ENCODE measurements around the gene NBPF12.
A peak's percentile ranks its signal among the peaks of the same experiment; 100 is the strongest.

NBPF12 gene, protein sequence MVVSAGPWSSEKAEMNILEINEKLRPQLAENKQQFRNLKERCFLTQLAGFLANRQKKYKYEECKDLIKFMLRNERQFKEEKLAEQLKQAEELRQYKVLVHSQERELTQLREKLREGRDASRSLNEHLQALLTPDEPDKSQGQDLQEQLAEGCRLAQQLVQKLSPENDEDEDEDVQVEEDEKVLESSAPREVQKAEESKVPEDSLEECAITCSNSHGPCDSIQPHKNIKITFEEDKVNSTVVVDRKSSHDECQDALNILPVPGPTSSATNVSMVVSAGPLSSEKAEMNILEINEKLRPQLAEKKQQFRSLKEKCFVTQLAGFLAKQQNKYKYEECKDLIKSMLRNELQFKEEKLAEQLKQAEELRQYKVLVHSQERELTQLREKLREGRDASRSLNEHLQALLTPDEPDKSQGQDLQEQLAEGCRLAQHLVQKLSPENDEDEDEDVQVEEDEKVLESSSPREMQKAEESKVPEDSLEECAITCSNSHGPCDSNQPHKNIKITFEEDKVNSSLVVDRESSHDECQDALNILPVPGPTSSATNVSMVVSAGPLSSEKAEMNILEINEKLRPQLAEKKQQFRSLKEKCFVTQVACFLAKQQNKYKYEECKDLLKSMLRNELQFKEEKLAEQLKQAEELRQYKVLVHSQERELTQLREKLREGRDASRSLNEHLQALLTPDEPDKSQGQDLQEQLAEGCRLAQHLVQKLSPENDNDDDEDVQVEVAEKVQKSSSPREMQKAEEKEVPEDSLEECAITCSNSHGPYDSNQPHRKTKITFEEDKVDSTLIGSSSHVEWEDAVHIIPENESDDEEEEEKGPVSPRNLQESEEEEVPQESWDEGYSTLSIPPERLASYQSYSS (N-terminal part only)

DNA sequence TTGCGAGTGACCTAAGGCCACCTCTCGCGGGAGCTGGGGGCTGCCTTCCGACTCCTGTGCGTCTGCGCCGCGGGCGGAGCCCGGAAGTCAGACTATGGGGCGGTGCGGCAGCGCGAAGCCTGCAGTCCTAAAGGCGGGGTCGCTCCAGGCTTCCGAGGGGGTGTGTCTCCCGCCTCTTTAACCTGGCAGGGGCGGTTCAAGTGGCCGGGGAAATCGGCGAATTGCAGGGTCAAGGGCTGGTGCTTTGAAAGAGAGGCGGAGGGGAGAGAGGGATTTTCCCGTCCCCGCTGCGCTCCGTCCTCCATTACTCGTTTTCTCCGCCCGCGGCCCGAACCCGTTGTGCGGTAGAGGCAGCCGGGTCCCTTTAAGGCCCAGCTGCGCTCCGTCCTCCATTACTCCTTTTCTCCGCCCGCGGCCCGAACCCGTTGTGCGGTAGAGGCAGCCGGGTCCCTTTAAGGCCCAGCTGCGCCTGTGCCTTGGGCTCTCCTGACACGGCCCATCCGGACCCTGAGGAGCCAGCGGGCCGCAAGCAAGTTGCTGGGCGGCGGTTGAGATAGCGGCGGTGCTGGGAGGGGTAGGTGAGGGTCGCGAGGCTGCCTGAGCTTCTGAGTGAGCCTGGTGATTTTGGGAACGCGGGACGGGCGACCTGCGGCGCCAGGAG is at the start of gene NBPF12:
TSS of gene NBPF12 (plus strand) at position 83 of the 661 bp plus-strand sequence. CDS start 21,820 bp downstream, outside the sequence.
- TF ChIP-seq, protein P1, sequence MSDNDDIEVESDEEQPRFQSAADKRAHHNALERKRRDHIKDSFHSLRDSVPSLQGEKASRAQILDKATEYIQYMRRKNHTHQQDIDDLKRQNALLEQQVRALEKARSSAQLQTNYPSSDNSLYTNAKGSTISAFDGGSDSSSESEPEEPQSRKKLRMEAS (IDR thresholded peaks at IDR 0.05): peak; percentile 6
- peak; percentile 62; the same call in 1 of the 2 replicates for TF ChIP-seq YY1 (IDR thresholded peaks at IDR 0.05; ENCODE audit: low read depth)

DNA sequence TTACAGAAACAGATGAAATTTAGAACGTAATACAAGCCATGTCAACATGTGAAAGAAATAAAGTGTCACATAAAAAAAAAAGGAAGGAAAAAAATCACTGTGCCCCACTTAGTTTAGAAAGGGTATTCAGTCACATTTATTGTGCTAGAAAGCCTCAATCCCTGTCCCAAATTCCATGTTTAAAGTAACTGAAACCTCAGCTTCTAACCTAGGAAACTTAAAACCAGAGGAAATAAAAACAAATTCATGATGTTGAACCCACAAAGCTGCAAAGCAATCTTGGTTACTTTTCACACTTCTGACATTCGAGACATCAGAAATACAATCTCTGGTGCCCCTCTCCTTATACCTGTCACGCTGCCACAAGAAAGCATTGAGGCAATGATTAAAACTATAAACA is 101.8 kb downstream of the NBPF12 start:
- TF ChIP-seq, protein P1 (IDR thresholded peaks at IDR 0.05): no peak
- TF ChIP-seq EP300 (IDR thresholded peaks at IDR 0.05; ENCODE audit: borderline replicate concordance) (no peak), CREB1 (IDR thresholded peaks at IDR 0.05; ENCODE audit: low read depth) (no peak), CEBPB (IDR thresholded peaks at IDR 0.05) (no peak), TCF12 (IDR thresholded peaks at IDR 0.05; ENCODE audit: low read depth) (no peak), TAF1 (IDR thresholded peaks at IDR 0.05; ENCODE audit: low read depth) (no peak), YY1 (IDR thresholded peaks at IDR 0.05; ENCODE audit: low read depth) (no peak), TEAD4 (IDR thresholded peaks at IDR 0.05) (no peak), RAD21 (IDR thresholded peaks at IDR 0.05; ENCODE audit: low read depth) (no peak), ZBTB7A (IDR thresholded peaks at IDR 0.05; ENCODE audit: low read depth) (no peak), EGR1 (IDR thresholded peaks at IDR 0.05) (no peak), FOXM1 (IDR thresholded peaks at IDR 0.05; ENCODE audit: borderline replicate concordance, low read depth) (no peak), NFIC (IDR thresholded peaks at IDR 0.05) (no peak)
- TF ChIP-seq, protein P2, sequence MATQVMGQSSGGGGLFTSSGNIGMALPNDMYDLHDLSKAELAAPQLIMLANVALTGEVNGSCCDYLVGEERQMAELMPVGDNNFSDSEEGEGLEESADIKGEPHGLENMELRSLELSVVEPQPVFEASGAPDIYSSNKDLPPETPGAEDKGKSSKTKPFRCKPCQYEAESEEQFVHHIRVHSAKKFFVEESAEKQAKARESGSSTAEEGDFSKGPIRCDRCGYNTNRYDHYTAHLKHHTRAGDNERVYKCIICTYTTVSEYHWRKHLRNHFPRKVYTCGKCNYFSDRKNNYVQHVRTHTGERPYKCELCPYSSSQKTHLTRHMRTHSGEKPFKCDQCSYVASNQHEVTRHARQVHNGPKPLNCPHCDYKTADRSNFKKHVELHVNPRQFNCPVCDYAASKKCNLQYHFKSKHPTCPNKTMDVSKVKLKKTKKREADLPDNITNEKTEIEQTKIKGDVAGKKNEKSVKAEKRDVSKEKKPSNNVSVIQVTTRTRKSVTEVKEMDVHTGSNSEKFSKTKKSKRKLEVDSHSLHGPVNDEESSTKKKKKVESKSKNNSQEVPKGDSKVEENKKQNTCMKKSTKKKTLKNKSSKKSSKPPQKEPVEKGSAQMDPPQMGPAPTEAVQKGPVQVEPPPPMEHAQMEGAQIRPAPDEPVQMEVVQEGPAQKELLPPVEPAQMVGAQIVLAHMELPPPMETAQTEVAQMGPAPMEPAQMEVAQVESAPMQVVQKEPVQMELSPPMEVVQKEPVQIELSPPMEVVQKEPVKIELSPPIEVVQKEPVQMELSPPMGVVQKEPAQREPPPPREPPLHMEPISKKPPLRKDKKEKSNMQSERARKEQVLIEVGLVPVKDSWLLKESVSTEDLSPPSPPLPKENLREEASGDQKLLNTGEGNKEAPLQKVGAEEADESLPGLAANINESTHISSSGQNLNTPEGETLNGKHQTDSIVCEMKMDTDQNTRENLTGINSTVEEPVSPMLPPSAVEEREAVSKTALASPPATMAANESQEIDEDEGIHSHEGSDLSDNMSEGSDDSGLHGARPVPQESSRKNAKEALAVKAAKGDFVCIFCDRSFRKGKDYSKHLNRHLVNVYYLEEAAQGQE (IDR thresholded peaks at IDR 0.05; ENCODE audit: low read depth): no peak
- TF ChIP-seq, protein P3, sequence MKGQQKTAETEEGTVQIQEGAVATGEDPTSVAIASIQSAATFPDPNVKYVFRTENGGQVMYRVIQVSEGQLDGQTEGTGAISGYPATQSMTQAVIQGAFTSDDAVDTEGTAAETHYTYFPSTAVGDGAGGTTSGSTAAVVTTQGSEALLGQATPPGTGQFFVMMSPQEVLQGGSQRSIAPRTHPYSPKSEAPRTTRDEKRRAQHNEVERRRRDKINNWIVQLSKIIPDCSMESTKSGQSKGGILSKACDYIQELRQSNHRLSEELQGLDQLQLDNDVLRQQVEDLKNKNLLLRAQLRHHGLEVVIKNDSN (IDR thresholded peaks at IDR 0.05): no peak

All from Ishikawa (cell line).